HG02798 (cell line): ENCODE measurements around the gene DOK3.
"Not testable (repeated sequence)": the region's sequence is repeated elsewhere in the genome, so short reads cannot be mapped to it uniquely, and the experiment has no call there.

ENCODE experiments used
- ATAC-seq: cut with Tn5 transposase; IDR thresholded peaks from one replicate; pipeline ENCODE4 v1.9.1; 2021; ENCODE audit warnings: mild to moderate bottlenecking; ENCODE audit not compliant: unreplicated experiment, poor library complexity

DOK3 gene

DNA sequence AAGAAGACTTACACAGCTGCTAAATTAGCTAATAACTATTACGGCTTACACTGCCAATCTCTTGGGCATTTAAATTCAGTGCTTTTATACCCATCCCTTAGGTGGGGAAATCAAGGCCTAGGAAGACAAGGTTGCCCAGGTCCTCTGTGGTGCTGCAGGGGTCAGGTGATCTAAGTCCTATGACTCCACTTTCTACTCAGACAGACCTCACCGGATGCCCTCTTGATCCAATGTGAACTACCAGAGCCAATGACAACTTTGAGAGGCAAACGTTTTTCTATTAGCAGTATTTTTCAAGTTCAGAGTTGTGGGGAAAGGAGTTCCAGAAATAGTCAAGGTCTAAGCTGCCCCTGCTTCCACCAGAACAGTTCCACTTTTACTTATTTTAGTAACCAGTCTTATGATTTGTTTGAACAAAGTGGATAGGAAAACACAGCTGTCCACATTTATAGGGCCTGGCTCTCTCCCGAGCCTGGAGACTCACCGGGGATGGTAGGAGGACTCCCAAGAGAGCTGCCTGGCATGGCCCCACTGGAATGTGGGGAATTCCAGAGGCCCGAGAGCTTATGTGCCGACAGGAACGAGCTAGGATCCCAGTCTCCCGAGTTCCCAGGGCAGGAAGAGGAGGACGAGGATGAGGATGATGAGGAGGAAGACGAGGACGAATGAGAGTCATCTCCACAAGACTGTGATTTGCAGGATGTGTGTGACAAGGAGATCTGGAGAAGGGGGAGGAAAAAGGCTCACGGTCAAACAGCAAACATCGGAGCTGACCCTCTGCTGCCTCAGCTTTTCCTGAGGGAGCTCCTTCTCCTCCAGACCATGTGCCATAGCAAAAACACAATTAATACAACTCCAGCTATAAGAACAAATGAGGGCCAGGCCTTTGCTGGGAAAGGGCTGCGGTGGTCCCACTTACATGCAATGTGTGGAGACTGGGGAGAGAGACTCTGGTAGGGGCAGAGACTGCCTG lies 28.0 kb upstream of the DOK3 start:
- ATAC-seq, result no peak

DNA sequence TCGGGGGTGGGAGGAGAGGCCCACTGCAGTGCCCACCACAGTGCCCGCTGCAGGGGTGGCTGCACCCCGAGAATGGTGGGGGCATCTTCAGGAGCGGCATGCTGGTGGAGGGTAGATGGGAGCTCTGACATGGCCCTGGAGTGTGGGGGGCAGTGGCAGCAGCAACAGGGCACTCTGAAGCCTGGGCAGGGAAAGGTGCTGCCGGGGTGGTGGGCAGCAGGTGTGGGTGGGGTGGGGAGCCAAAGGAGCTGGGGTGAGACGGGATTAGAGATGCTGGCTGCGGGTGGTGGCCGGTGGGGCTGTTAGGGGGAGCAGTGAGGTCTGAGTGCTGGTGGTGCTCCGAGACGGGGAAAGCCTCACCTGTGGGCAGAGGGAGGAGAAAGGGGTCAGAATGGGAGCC lies 26.8 kb upstream of the DOK3 start:
- no peak for ATAC-seq

DNA sequence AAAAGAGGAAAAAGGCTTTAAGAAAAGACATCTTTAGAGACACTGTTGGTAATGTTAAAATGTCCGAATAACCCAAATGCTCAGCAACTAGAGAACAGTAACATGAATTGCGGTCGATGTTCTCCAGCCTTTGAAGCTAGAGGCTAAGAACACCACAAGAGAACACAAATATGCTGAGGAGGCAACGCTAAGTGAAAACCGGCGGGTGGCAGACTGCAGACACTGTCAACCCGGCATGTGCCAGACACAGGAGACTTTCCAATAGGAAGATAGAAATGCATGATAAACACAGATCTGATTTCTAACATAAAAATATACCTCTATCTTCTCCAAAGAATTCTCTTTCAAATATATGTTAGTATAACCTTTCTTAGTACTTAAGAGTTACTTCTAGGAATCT lies 25.5 kb upstream of the DOK3 start:
- no peak for ATAC-seq

GRCh38 chr5:177534433-177534832 lies 24.8 kb upstream of the DOK3 start:
- not testable (repeated sequence) for ATAC-seq

DNA sequence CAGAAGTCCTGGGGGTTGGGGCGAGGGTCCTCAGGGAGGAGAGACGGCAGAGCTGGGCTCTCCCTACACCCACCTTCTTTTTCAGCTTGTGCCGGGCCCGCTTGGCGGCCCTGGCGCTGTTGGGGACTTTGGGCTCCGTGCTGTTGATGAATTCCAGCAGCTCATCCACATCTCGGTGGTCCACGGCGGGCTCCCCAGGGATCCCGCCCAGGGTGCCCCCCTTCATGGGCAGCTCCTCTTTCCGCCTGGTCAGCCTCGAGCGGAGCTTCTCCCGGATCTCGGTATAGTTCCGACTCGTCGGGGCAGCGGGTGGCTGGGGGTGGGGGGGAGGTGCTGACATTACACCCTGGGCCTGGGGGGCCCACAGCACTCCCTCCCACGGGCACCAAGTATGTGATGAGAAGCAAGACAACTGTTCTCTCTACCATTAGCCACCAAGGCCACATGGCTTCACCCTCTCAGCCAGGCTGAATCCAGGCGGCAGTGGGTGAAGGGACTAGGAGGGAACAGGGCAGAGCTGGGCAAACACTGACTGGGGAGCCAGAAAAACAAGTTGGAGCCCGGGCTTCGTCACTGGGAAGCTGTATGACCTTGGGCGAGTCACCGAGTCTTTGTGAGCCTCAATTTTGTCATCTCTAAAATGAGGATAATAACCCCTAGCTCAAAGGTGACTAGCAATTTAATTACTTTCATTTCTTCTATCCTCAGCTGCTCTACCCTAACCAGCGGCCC lies 21.7 kb upstream of the DOK3 start:
- ATAC-seq, result no peak

GRCh38 chr5:177530638-177531037 lies 21.0 kb upstream of the DOK3 start:
- no peak for ATAC-seq

- ATAC-seq, result no peak
Observed at GRCh38 chr5:177529247-177530203, 19.9 kb upstream of the DOK3 start.

DNA sequence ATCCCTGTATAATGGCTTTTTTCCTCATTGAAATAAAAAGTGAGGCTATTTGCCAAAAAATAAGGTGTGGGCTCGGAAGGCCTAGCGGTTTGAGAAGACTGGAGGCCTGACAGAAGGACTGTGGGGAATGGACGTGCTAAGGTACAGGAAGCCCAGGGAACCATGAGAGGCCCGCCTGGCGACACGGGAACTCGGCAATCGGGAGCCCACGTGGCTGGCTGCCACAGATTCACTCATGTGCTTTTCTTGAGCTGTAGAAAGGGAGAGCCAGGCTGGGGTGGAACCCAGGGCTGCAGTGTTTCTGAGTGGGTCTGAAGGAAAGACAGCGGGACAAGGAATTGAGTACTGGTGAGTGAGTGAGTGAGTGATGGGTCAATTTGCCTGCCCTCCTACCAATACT lies 19.0 kb upstream of the DOK3 start:
- ATAC-seq, result no peak

GRCh38 chr5:177527595-177527994 lies 18.0 kb upstream of the DOK3 start:
- ATAC-seq, result no peak

DNA sequence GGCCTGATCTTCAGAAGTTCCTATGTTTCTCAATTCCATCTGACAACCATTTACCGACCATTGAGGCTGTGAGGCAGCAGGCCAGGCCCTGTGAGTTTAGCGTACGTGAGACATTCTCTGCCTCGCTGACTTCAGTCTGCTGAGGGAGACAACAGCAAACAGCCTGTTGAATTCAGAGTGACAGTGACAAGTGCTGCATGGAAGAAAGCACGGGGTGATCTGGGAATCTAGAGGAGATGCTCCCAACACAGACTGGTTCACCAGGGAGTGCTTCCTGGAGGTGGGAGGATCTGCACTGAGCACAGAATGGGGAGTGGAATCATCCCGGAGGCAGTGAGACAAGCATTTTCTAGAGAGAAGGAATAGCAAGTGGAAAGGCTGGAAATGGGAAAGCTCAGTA lies 17.2 kb upstream of the DOK3 start:
- no peak for ATAC-seq

DNA sequence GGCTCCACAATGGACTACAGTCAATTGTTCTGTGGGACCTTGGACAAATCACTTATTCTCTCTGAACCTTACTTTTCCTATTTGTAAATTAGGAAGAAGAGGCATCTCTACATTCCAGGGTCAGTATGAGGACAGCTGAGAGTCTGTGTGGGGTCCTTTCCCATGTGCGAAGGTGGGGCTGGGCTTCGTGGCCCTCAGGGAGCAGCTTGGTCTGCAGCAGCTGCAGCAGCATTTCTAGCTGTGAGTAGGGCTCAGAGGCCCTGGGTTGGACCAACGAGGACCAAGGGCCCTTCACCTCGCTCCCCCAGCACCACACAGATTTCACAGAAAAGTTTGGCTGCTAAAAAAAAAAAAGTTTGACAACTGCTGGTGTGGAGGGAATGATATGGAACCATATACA lies 16.6 kb upstream of the DOK3 start:
- no peak for ATAC-seq

GRCh38 chr5:177524941-177525655 lies 15.5 kb upstream of the DOK3 start:
- no peak for ATAC-seq

GRCh38 chr5:177524539-177524900 lies 14.9 kb upstream of the DOK3 start:
- ATAC-seq, result no peak

DNA sequence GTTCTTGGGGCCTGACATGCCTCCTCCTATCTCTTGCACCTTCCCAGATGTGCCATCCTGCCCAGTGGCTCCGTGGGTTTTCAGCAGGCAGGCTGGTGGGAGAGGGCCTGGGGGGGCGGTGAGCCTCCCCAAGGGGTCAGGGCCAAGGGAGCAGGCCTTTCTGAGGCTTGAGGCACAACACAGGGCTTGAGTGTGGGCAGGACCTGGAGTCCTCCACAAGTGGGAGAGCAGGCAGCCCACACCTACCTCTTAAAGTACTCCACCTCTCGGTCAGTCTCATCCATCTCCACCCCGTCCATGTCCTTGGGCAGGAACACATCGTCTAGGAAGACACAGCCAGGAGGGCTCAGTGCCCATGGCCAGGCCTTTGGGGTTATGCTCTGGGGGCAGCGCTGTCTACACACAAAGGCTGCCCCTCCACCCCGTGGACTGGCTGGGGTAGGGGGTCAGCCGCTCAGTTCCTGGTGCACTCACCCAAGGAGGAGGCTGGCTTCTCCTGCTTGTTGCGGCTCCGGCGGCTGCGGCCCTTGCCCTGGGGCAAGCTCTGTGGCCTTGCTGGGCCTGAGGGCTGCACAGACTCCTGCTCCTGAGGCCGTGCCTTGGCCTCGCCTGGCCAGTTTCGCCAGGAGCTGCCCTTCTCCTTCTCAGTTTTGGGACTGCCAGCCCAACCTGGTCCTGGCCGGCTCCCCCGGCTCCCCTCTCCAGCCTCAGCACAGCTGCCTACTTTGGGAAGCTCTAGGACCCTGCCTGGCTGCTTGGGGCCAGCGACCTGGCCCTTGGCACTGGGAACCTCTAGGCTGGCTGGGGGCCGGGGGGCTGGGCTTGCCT lies 14.3 kb upstream of the DOK3 start:
- no peak for ATAC-seq

- no peak for ATAC-seq
Observed at GRCh38 chr5:177520916-177521513, 11.4 kb upstream of the DOK3 start.

- no peak for ATAC-seq
Observed at GRCh38 chr5:177520271-177520670, 10.6 kb upstream of the DOK3 start.

- ATAC-seq, result no peak
Observed at GRCh38 chr5:177519463-177520235, 10.0 kb upstream of the DOK3 start.
